Measurements from ENCODE around the gene AHDC1.

Gene AHDC1

DNA sequence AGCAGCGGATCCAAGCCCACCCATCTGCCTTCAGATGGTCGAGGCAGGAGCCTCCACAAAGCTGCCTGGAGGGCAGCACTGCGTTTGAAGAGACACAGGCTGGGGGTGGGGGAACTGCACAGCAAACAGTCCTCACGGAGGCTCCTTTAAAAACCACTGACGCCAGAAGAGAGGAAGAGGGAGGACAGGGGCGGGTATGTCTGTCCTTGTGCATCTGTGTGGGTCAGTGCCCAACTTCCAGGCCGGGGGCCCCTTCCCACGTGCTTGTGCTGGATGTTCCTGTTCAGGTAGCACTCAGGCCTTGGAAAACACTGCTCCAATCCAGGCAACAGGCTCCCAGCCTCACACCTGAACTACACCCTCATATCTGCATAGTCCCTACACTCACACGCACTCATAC is 7.7 kb downstream of the AHDC1 start:
- no peak for DNase-seq

DNA sequence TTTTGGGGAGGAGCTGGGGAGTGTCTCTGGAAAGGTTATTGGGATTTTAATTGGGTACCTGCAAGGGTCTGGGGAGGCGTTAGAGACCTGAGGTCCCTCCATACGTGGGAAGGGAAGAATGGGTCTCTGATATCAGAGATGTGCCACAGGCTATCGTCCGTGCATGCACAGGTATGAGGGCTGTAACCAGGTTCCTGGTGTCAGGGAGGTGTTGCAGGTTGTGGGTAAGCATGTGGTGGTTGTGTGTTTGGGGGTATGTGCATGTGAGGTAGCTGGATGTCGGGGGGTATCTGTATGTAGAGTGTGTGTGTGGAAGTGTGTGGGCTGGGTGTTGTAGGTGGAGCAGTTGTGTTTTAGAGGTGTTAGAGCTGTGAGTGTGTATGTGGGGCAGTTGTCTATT is 8.3 kb downstream of the AHDC1 start:
- no peak for DNase-seq

DNA sequence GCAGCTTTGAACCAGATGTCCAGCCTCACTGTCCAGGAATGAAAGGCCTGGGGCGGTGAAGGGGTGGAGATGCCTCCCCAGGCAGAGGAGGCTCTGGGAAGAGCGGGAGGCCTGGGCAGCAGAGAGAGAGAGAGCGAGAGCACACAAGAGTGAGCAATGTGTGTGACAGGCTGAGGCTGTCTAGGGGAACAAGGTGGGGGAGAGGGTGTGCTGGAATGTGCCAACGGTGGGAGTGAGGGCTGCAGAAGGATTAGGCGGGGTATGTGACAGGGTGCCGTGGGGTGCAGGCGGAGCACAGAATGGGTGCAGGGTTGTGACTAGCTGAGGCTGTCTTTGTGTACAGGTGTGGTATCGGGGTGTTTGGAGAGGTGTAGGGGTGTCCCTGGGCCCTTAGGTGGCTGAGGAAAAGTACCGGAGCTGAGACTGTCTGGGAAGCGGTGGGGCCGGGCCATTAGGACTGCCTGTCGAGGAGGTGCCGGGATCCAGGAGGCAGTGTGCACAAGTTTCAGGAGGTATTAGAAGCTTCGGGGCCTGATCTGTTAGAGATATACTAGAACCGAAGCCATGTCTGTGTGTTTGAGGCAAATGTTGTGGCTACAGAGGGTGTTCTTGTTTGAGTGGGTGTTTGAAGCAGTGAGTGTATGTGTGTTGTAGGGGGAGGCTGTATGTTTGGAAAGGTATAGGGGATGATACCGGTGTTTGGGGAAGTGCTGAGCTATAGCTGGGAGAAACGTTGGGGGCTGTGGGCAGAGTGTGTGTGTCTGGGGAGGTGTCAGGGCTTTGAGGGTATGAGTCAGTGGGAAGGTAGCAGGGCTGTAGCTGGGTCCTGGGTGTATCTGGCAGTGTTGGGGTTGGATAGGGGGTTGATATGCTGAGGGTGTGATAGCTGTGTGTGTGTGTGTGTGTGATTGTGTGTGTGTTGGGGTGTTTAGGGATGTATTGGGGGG is 9.1 kb downstream of the AHDC1 start:
- DNase-seq, result peak in 1 of 2 donors; percentile 20

DNA sequence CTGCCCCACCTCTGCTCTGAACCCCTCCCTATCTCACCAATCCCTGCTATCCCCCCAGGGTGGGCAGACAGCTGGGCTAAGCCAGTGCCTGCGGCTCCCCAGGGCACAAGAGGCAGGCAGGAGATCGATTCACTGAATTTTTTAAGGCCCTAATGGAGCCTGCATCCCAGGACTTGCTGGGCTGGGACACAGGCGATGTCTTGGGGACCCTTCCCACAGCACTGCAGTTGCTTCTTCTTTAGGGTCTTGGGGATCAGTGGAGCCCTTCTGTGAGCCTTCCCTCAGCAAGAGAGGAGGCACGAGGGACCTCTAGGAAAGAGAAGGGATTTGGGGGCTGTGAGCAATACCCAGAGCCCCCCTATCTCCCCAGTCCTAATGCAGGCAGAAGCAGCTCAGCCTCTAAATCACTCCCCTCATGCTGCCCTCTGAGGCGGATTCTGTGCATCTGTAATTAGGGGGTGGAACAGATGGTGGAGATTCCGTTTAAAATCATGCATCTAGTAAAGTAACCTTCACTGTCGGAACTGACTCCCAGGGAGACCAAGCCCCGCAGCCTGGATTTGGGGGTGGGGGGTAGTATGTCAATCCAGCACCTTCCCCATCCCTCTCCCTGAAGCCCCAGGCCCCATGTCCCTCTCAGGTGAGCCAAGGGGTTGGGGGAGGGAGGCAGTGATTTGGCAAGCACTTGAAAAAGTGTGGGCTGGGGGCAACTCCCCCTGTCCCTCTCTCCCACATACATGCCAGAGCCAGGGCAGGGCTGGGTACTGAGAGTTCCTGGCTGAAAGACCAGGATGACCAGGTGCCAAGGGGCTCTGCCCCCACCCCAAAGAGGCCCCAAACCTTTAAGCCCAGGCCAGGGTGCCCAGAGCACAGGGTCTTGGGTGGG is 10.0 kb downstream of the AHDC1 start:
- DNase-seq, result no peak

DNA sequence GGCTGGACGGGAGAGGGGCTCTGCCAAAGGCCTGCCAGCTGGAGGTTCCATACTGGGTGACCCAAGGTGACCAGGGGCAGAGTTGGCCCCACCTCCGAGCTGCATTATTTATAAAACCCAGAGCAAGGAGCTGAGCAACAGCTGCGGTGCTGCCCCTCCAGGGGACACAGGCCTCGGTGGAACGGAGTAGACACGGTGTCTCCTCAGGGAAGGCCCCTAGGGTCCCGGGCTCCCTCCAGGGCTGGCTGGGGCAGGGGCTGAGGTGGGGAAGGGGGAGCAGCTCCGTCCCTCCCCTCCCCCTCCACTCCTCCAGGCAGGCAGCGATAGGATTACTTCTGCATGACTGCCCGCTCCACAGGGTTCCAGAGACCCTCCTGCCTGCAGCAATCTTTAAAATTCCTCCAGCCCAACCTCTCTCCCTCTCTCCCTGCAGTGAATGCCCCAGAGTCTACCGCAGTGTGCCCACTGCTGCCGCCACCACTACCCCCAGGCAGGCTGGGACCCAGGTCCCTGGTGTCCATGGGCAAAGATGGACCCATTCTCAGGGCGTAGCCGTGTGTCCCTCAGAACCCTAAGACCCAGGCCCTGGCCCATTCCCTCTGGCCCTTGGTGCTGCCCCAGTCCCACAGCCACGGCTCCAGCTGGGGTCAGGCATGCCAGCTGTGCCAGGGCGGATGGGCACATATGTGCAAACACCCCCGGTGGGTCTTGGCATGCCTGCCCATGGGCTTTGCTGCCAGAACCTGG is 10.8 kb downstream of the AHDC1 start:
- no peak for DNase-seq

DNA sequence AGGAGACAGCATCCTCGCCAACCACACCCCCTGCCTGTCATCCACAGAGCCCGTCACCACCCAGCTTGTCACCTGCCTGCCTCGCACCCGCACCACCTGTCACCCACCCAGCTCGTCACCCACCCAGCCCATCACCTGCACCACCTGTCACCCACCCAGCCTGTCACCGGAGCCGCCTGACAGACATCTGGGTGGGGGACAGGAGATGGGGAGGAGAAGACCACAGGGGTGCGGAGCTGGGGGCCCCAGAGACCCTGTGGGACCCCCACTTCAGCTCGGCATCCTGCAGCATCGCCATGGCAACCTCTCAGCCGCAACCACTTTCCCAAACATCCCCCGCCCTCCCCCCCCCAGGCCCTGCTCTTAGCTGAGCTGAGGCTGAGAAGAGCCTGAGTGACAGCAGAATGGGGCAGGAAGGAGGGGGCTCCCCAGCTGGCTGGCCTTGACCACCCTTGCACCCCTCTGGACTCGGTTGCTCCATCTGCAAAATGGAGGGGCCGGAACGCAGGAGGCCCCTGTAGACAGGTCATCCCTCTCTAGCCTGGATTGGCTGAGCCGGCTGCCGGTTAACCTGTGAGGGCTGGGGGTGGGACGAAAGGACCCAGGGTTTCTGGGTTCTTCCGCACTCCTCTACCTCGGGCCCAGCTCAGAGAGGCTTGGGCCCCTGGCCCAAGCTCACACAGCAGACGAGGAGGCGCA is 11.6 kb downstream of the AHDC1 start:
- no peak for DNase-seq

DNA sequence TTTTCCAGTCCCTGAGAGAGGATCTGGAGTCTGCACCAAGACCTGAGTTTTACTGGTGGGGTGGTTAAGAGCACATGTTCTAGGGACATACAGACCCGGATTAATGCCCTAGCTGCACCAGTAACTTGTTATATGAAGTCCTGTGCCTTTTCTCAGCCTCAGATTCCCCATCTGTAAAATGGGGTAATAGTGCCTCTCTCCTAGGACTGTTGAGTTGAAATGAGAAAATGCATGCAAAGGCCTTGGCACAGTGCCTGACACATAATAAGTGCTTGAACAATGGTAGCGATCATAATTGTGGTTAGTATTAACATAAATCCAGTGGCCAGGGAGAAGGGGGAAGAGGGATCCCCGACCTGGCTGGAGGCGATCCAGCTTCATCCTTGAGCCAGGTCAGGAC is 12.3 kb downstream of the AHDC1 start:
- no peak for DNase-seq

DNA sequence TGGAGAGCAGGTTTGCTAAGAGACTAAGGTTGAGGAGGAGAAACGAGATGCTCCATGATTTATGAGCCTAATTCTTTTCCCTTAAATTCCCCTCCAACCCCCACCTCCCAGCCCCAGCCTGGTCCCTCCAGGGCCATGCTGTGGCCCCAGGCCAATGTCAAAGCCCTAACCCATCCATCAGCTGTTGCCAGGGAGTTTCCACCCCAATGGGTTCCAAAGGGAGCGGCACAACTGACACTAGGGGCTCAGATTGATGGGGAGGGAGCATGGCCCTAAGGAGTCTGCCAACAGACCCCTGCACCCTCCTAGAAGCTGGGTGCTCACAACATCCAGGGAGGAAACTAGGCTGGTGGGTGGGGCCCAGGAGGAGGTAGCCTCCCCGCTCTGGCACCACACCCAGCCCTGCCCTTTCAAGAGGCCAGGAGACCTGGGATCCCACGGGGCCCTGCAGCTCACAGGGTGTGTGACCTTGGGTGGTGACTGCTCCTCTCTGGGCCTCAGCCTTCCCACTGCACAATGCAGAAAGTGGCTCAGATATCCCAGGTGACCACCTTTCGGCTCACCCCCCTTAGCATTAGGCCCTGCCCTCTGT is 12.9 kb downstream of the AHDC1 start:
- no peak for DNase-seq

DNA sequence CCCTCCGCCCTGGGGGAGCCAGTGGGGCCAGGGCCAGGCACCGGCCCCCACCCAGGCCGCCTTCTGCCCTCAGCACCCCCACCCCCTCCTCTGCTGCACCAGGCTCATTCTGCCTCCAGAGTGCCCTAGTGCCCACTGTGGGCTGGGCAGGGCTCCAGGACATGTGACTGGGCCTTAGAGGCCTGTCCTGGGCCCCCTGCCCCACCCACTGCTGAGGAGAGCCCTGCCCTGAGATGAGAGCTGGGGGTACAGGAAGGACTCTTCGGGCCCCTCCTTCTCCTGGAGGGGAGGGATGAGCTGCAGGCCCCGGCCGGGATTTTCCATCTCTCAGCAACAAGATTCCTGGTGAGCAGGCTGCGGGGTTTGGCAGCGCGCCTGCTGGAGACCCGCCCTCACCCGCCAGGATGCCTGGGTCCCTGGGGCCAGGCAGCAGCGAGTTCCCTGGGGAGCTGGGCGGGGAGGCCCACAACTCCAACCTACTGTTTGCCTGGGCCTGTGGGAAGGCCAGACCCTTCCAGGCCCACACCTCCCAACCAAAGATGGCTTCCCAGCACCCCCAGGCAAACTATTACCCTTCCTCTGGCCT is 14.0 kb downstream of the AHDC1 start:
- DNase-seq, result no peak

DNA sequence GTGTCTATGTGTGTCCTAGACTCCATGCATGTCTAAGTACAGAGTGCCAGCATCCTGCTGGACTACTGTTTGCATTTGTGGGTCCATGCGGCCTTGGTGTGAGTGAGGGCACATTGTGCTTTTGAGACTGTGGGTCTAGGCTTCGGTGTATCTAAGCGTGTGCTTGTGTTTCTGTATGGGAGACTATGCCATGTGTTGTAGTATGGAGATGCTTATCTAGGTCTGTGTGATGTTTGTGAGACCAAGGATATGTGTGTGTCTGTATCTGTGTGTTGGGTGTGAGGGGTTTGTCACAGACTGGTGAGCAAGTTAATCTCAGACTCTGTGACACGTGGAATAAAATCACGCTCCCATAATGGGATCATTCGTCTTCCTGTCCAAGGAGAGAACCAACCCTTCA is 14.5 kb downstream of the AHDC1 start:
- no peak for DNase-seq

DNA sequence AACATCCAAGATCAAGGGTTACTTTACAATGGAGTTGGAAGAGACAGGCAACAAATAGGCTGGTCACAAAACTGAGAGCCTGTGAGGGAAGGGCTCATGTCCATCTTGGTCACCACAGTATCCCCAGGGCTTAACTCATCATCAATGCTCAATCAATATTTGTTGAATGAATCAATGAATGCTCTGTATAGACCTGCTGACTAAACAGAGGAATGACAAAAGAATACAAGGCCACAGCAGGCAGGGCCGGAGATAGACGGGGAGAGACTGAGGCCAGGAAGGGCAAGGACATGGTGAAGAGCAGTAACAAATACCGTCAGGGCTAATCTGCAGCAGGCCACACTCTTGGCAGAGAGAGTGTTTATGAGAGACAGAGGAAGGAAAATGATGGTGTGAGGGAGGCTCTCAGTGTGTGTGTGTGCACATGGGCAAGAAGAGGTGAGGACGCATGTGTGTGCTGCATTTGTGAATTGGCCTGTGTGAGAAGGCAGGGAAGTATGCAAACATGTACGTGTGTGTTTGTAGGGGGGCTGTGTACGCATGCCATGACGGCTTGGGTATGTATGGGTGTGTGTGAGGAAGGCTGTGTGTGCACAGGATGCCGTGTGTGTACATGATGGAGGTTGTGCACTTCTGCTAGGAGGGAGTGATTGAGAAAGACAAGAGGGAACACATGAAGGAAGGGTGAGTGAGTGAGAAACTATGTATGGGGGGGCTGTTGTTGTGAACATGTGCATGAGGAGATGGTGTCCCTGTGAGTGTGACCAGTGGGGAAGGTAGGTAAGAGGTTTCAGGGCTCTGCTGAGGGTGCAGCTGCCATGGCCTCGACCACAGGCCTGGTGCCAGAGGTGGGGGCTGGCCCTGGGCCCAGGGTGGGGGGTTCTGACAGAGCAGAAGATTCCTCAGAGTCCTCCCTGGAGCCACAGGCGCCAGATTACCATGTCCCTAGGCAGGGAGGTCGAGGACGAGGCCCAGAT is 15.4 kb downstream of the AHDC1 start:
- no peak for DNase-seq

DNA sequence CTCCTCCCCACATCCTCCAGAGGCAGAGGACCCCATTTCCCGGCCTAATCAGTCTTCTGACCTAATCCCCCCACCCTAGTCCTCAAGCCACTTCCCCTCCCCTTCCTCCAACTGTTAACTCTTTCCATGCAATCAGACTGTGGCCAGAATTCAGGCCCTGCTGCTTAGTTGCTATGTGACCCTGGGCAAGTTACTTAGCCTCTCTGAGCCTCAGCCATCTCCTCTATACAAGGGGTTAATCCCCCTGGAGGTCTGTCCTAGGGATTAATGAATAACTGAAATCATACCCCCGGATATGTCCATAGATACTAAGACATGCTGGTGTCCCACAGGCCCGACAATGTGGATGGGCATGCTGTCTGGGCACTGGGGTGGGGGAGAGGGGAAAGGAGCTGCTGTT is 18.3 kb downstream of the AHDC1 start:
- DNase-seq, result no peak

DNA sequence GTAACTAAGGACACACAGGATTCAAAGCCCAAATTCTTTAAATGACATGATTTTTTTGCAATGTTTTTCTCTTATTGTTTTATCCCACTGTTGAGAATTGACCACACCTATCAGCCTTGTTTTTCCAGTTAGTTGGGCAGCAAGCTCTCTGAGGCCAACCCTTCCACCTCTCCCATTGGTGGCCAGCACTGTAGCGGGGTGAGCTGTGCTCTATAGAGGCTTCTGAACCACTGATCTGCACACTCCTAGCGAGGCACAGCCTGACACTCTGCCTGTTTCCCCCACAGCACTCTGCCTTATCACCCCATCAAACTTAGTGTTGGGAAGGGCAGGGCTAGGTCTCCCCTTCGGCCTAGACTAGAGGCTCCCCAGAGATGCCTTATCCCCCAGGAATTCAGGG is 19.5 kb downstream of the AHDC1 start:
- no peak for DNase-seq

DNA sequence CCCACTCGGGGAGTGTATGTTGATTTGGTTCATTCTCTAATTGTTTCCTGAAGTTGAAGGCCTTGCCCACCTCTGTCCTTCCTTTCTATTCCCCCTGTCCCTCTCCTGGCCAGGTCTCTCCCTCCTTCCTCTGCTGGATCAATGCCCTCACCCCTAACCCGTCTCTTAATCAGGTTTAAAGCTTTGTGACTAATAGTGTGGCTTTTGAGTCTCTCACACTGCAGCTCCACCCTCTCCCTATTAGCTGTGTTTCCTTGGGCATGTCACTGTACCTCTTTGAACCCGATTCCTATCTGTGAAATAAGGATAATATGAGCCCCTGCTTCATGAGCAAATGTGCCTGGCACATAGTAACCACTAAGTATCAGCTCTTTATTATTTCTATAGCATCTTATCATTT is 20.5 kb downstream of the AHDC1 start:
- DNase-seq, result no peak

DNA sequence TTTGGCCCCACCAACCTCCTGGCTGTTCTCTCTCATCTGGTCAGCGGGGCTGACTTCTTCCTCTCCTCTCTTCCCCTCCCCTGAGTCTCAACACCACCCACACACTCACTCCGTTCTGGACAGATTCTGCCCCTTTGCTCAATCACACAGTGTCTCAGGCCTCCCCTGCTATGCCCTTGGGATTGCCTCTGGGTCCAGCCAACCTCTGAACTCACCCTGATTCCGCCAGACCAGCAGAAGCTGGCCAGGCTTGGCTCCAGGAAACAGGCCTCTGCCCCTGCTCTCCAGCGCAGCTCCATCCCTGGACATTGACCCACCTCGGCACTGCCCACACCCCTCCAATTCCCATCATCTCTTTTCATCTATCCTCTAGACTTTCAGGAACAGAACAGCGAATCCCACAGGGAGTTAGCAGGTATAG is 22.1 kb downstream of the AHDC1 start:
- no peak for DNase-seq

DNA sequence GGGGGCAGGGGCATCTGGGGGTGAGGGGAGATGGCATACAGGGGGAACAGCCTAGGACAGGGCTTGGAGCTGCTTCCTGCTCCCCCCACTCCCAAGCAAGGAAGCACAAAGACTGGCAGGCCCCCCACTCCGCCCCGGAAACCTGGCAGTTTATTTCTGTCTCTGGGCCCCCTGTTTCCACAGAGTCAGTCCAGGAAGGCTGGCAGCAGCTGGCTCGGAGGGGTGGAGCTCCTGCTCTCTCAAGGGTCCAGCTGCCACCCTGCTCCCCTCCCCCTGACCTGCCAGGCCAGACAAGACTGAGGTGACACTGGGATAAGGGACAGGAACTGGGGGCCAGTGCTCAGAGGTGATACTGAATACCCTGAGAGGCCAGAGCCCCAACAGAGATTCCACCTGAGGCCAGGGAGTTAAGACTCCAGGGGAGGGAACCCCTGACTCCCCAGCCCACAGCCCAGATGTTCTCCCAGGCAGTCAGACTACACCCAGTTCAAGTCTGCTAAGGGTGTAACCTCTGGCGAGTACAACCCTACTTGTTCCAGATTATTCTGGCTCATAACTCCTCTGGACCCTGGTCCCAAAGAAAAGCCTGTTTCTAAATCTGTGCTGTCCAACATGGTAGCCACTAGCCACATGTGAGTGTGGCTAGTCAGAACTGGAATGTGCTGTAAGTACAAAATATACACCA is 26.3 kb downstream of the AHDC1 start:
- no peak for DNase-seq

DNA sequence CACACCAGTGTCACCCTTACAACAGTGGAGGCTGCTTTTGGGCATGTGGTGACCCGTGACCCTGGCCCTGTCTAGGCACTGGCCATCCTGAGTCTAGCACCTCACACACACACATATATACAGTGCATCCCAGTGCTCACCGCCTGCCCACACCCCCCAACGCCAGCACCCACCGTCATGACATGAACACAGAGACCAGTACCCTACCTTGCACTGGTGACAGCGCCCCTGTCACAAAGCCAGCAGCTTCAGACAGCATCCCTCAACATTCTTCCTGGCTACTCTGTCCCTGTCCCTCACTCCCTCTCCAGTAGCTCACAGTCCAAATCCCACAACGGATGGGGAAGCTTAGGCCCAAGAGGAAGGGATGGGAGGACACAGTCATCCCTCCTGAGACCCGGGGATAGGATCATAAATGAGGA is 27.1 kb downstream of the AHDC1 start:
- no peak for DNase-seq

DNA sequence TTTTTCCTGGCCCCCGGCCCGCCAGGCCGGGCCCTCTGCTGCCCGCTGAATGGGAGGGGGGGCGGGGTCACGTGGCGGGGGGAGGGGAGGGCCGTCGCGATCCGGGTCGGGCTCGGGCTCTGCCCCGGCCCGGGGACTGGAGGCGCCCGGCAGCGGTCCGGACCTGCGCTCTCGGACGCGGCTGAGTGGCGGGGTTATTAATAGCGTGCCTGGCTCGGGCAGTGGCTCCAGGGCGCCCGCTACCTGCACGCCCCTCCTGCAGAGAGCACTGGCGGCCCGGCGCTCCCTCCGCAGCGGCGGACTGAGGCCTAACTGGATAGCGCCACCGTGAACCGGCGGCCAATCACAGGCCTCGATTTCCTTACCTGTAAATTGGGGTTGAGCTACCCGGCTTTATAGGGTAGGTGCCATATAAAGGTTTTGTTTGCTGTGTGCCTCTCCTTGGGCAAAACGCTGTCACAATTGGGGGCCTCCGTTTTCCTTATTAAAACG is 28.1 kb downstream of the AHDC1 start:
- no peak for DNase-seq

Data from CD4-positive, alpha-beta T cell treated with Interleukin-4 for 1 hour (primary cell).